OCI-LY7 (cell line): ENCODE measurements around the gene SMPD2.

ENCODE experiments used
- EZH2phosphoT487 ChIP-seq: fragments of 200-600 bp; sonication (generic); IDR thresholded peaks from 2 replicates; pipeline ENCODE4 v1.6.1; 2018; ENCODE audit warnings: low read depth, borderline replicate concordance, mild to moderate bottlenecking, mixed run types, antibody characterized with exemption, low read length, moderate library complexity, mixed read lengths
- TF ChIP-seq, protein P1 (sequence below): fragments of 200-600 bp; sonication (generic); conservative IDR thresholded peaks from 2 replicates; pipeline ENCODE4 v1.5.1; 2014; ENCODE audit warnings: mild to moderate bottlenecking, antibody characterized with exemption, low read length, moderate library complexity, mixed read lengths

DNA sequence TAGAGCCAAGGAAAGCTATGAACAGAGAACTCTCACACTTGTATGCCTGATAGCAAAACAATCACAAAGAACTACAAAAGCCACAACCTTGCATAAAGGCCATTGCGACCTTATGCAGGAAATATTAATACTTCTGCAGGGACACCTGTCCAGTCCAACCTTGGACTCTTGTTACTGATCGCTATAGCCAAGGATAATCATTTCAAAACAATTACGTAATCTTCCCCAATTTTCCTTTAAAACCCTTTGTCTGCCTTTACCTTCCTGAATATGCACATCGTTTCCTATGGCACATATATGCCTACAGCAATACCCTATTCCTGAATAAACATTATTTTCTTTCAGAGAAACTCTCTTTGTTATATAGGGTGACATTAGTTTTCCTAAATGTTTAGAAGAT, 22.9 kb upstream of the SMPD2 start:
- TF ChIP-seq, protein P1, sequence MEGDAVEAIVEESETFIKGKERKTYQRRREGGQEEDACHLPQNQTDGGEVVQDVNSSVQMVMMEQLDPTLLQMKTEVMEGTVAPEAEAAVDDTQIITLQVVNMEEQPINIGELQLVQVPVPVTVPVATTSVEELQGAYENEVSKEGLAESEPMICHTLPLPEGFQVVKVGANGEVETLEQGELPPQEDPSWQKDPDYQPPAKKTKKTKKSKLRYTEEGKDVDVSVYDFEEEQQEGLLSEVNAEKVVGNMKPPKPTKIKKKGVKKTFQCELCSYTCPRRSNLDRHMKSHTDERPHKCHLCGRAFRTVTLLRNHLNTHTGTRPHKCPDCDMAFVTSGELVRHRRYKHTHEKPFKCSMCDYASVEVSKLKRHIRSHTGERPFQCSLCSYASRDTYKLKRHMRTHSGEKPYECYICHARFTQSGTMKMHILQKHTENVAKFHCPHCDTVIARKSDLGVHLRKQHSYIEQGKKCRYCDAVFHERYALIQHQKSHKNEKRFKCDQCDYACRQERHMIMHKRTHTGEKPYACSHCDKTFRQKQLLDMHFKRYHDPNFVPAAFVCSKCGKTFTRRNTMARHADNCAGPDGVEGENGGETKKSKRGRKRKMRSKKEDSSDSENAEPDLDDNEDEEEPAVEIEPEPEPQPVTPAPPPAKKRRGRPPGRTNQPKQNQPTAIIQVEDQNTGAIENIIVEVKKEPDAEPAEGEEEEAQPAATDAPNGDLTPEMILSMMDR: no peak
- TF ChIP-seq EZH2phosphoT487: no peak
